Measurements from ENCODE around the gene CDC42BPA. TPM values are rescaled to one million over a fixed set of nuclear protein-coding genes. Genes with fewer than 3 reads are reported as not detected.
"Not testable (repeated sequence)": the region's sequence is repeated elsewhere in the genome, so short reads cannot be mapped to it uniquely, and the experiment has no call there.

Gene CDC42BPA
- total RNA-seq, 2 donors from 2014 or later = 47.8 to 56.4 TPM

DNA sequence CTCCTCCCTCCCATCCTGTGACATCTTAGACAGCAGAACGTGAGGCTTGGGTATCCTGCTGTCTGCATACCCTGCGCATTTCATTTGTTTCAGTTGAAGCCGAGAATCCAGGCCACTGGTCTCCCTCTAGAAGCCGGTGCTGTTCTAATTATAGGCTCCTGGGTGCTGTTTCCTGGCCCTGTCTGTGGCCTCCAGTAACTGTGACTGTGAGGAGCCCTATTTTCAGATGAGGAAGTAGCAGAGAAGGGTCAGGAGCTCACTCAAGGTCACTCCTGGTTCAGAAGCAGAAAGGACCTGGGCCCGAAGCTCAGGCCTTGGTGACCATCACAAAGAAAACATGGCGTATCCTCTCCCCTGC, 354.2 kb downstream of the CDC42BPA start:
- intact Hi-C loops (cut with DNase I) = no loop called here

GRCh38 chr1:226962421-226963391, 355.6 kb downstream of the CDC42BPA start:
- intact Hi-C loops (cut with DNase I) = no loop called here
- DNase-seq (ENCODE audit: low spot score) = peak; percentile 44

More for the DNA sequence above, 354.2 kb downstream of the CDC42BPA start:
- DNase-seq (ENCODE audit: low spot score) = peak; percentile 14

- DNase-seq (ENCODE audit: low spot score) = peak; percentile 68
- intact Hi-C loops (cut with DNase I) = no loop called here
Measured at GRCh38 chr1:226960944-226961765, 357.1 kb downstream of the CDC42BPA start.

DNA sequence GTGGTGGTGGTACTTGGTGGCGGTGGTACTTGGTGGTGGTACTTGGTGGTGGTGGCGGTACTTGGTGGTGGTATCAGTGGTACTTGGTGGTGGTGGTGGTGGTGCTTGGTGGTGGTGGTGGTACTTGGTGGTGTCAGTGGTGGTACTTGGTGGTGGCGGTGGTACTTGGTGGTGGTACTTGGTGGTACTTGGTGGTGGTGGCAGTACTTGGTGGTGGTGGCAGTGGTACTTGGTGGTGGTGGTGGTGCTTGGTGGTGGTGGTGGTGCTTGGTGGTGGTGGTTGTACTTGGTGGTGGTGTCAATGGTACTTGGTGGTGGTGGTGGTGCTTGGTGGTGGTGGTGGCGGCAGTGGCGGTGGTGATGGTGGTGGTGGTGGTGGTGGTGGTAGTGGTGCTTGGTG, 358.0 kb downstream of the CDC42BPA start:
- intact Hi-C loops (cut with DNase I) = no loop called here
- DNase-seq (ENCODE audit: low spot score) = peak; percentile 9

GRCh38 chr1:226958300-226958699, 360.0 kb downstream of the CDC42BPA start:
- intact Hi-C loops (cut with DNase I) = no loop called here
- DNase-seq (ENCODE audit: low spot score) = no peak

DNA sequence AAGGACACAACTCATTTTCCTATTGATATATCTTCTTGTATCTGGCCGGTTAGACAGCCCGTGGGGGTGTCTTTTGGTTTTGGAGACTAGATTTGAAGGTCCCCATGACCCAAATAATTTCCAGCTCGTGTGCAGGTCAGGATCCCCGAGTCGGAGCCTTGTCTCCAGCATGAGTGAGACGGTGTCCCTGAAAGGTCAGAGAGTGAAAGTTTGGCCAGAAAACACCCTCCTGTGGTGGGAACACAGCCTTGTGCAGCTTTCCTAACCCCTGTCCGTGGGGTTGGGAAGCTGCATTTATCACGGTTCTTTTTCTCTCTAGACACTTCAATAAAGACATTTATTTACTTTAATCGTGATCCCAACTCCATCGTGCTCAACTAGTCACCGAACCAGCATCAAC, 360.6 kb downstream of the CDC42BPA start:
- intact Hi-C loops (cut with DNase I) = no loop called here
- DNase-seq (ENCODE audit: low spot score) = no peak

DNA sequence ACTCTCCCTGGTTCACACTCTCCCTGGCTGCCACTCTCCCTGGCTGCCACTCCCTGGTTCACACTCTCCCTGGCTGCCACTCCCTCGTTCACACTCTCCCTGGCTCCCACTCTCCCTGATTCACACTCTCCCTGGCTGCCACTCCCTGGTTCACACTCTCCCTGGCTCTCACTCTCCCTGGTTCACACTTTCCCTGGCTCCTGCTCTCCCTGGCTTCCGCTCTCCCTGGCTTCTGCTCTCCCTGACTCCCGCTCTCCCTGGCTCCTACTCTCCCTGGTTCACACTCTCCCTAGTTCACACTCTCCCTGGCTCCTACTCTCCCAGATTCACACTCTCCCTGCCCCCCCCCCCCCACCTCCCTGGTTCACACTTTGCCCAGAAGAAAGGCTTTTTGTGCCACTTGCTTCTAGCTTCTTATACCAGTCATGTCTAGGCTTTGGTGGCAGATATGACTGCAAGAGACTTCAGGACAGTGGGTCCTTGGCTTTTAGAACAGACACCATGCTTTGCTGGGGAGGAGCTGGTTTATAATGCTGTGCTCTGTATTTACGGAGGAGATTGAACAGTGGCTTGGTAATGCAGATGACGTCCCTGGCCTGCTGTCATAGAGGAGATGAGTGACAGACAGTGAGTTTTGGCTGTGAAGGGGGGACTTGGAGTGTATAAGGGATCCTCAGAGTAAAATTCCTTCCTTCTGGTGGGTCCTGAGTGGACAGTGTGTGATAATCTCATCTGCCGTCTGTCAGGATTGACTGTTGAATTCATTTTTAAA, 361.2 kb downstream of the CDC42BPA start:
- no peak for DNase-seq (ENCODE audit: low spot score)

DNA sequence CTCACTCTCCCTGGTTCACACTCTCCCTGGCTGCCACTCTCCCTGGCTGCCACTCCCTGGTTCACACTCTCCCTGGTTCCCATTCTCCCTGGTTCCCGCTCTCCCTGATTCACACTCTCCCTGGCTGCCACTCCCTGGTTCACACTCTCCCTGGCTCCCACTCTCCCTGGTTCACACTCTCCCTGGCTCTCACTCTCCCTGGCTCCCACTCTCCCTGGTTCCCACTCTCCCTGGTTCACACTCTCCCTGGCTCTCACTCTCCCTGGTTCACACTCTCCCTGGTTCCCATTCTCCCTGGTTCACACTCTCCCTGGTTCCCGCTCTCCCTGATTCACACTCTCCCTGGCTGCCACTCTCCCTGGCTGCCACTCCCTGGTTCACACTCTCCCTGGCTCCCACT, 362.4 kb downstream of the CDC42BPA start:
- intact Hi-C loops (cut with DNase I); DNase-seq (ENCODE audit: low spot score): not testable (repeated sequence)

More for the DNA sequence above, 361.2 kb downstream of the CDC42BPA start:
- intact Hi-C loops (cut with DNase I) = no loop called here

DNA sequence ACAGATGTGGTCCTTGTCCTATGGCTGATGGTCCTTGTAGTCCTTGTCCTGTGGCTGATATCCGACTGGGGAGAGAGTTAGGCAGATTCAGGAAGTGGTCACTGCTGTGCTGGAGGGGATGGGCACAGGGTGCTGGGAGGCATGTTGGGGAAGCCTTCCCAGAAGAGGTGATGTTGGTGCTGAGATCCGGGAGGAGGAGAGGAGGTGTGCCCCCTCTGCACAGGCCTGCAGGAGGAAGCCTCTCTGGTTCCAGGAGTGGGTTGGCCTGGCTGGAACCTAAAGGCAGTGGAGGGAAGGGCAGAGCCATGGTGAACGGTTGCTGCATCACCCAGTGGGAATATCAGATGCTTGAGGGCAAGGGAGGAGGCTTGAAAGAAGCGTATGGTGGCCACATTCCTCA, 363.5 kb downstream of the CDC42BPA start:
- intact Hi-C loops (cut with DNase I) = no loop called here
- DNase-seq (ENCODE audit: low spot score) = no peak

- intact Hi-C loops (cut with DNase I) = no loop called here
- DNase-seq (ENCODE audit: low spot score) = no peak
Measured at GRCh38 chr1:226954337-226954736, 364.0 kb downstream of the CDC42BPA start.

- intact Hi-C loops (cut with DNase I) = loop anchor here in 1 of 2 donors (2.0 kb wide), 1 partner anchor 34 kb away; no protein-coding TSS in a partner anchor
Measured at GRCh38 chr1:226953175-226953800, 365.0 kb downstream of the CDC42BPA start.

GRCh38 chr1:226952118-226952441, 366.2 kb downstream of the CDC42BPA start:
- DNase-seq (ENCODE audit: low spot score) = no peak
- intact Hi-C loops (cut with DNase I) = loop anchor here in 1 of 2 donors (2.0 kb wide), 1 partner anchor 35 kb away; no protein-coding TSS in a partner anchor

More at GRCh38 chr1:226953175-226953800, 365.0 kb downstream of the CDC42BPA start:
- no peak for DNase-seq (ENCODE audit: low spot score)

GRCh38 chr1:226951286-226952117, 366.8 kb downstream of the CDC42BPA start:
- DNase-seq (ENCODE audit: low spot score) = no peak
- intact Hi-C loops (cut with DNase I) = loop anchor here in 1 of 2 donors (2.0 kb wide), 1 partner anchor 35 kb away; no protein-coding TSS in a partner anchor

GRCh38 chr1:226950871-226951270, 367.4 kb downstream of the CDC42BPA start:
- intact Hi-C loops (cut with DNase I) = no loop called here
- no peak for DNase-seq (ENCODE audit: low spot score)

DNA sequence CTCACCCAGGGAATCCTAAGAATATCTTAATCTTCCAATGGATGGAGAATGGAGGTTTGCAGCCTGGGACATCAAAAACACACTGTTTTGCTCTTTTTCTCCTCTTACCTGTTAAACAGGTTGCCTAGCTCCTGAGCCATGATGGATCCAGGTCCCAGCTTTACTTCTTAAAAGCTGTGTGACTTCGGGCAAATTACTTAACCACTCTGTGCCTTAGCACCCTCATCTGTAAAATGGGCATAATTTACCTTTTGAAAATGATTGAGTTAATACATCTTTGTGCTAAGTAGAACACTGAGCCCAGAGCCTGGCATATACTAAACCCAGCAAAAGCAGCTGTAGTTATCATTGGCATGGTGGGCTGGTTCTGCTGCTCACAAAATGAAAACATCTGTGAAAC, 368.0 kb downstream of the CDC42BPA start:
- intact Hi-C loops (cut with DNase I) = no loop called here
- DNase-seq (ENCODE audit: low spot score) = no peak

- intact Hi-C loops (cut with DNase I) = no loop called here
- no peak for DNase-seq (ENCODE audit: low spot score)
Measured at GRCh38 chr1:226949401-226949800, 368.9 kb downstream of the CDC42BPA start.

GRCh38 chr1:226948996-226949395, 369.3 kb downstream of the CDC42BPA start:
- intact Hi-C loops (cut with DNase I) = no loop called here
- DNase-seq (ENCODE audit: low spot score) = no peak

GRCh38 chr1:226948480-226948879, 369.8 kb downstream of the CDC42BPA start:
- intact Hi-C loops (cut with DNase I) = no loop called here
- no peak for DNase-seq (ENCODE audit: low spot score)
